HepG2 (cell line): Measurements from ENCODE around the gene MAEA. TPM values are rescaled to one million over a fixed set of nuclear protein-coding genes. Genes with fewer than 3 reads are reported as not detected.

Source experiments
- ATAC-seq: fragments of 200-7000 bp; cut with Tn5 transposase; 3 replicates; pipeline ENCODE4 v1.9.1; 2020; ENCODE audit warnings: mild to moderate bottlenecking, moderate library complexity
- BruUV-seq: library from RNA; stranded (reverse); fragments of 400-500 nt; replicated peaks from 2 replicates; lab custom pipeline; 2021; lab: Mats Ljungman, UMichigan
- CTCF ChIA-PET: fragments of 300-600 bp; formaldehyde crosslinking; extraction: SDS; loops from one replicate; lab custom pipeline; 2021; ENCODE audit warnings: low total read pairs, inconsistent platforms, low intra/inter-chr PET ratio; lab: Yijun Ruan, JAX
- POLR2A ChIA-PET: fragments of 350-600 bp; sonication (Branson Sonifier 250); formaldehyde crosslinking; loops from one replicate; lab custom pipeline; 2020; ENCODE audit warnings: antibody characterized with exemption, inconsistent platforms; lab: Yijun Ruan, JAX
- DNase-seq: peaks from one replicate; pipeline ENCODE4 v3.0.0-alpha.2; 2015; ENCODE audit warnings: low spot score
- FAIRE-seq: peaks from 3 replicates; lab custom pipeline; 2011; peaks lifted over from hg19 to GRCh38; lab: Jason Lieb, UNC
- H2AFZ ChIP-seq: one replicate; pipeline ENCODE4 v1.6.1; 2011; ENCODE audit warnings: low read length, inconsistent platforms
- H3K27ac ChIP-seq: fragments of 300-600 bp; 3 replicates; pipeline ENCODE4 v1.8.0; 2011; ENCODE audit warnings: mixed run types, mild to moderate bottlenecking, mixed read lengths, low read length, inconsistent platforms; ENCODE audit not compliant: insufficient read depth; ENCODE audit errors: extremely low read length
- H3K27me3 ChIP-seq, 2 experiments: fragments of 200-600 bp in 1 of 2; 2 replicates in 1 of 2; 3 replicates in 1 of 2; pipeline versions ENCODE4 v1.6.0 to v1.8.0; 2011; ENCODE audit warnings: low read length in 2 of 2, mild to moderate bottlenecking in 2 of 2, moderate library complexity in 2 of 2, inconsistent platforms in 1 of 2; ENCODE audit not compliant: insufficient read depth in 2 of 2, control insufficient read depth in 1 of 2
- H3K36me3 ChIP-seq, 2 experiments: fragments of 200-600 bp in 1 of 2; replicated peaks in 1 of 2; 2 replicates in 1 of 2; 3 replicates in 1 of 2; pipeline versions ENCODE4 v1.5.1 to v1.8.0; 2011; ENCODE audit warnings: low read length in 2 of 2, inconsistent platforms in 1 of 2; ENCODE audit not compliant: insufficient read depth in 2 of 2, control insufficient read depth in 1 of 2
- H3K4me1 ChIP-seq: 2 replicates; pipeline ENCODE4 v1.5.1; 2012; ENCODE audit warnings: low read length, inconsistent platforms; ENCODE audit not compliant: insufficient read depth
- H3K4me2 ChIP-seq: 2 replicates; pipeline ENCODE4 v1.6.0; 2011; ENCODE audit warnings: low read depth, low read length, inconsistent platforms
- H3K4me3 ChIP-seq, 3 experiments: fragments of 200-600 bp in 1 of 3; sonication (generic), shearing (Covaris generic) in 1 of 3; replicated peaks in 1 of 3; 2 replicates each; pipeline ENCODE4 v1.5.1; 2011 to 2016; ENCODE audit warnings: low read length in 3 of 3, inconsistent platforms in 2 of 3, low read depth in 2 of 3, mild to moderate bottlenecking in 2 of 3, control low read depth in 1 of 3, mixed read lengths in 1 of 3; ENCODE audit not compliant: insufficient read depth in 1 of 3
- H3K79me2 ChIP-seq: one replicate; pipeline ENCODE4 v1.6.1; 2011; ENCODE audit warnings: low read length, inconsistent platforms; ENCODE audit not compliant: insufficient read depth
- H3K9ac ChIP-seq: 2 replicates; pipeline ENCODE4 v1.6.0; 2011; ENCODE audit warnings: mild to moderate bottlenecking, low read depth, low read length, inconsistent platforms; ENCODE audit not compliant: insufficient read depth
- H3K9me3 ChIP-seq: 2 replicates; pipeline ENCODE4 v1.5.1; 2012; ENCODE audit warnings: mild to moderate bottlenecking, low read length
- H4K20me1 ChIP-seq: 2 replicates; pipeline ENCODE4 v1.6.0; 2011; ENCODE audit warnings: inconsistent platforms, mild to moderate bottlenecking, low read length, moderate library complexity; ENCODE audit not compliant: insufficient read depth
- DR1 ChIP-seq: sonication (generic); formaldehyde crosslinking; IDR thresholded peaks from 2 replicates; pipeline ENCODE4 v1.8.0; 2021; ENCODE audit warnings: mild to moderate bottlenecking, missing genetic modification reagents, inconsistent platforms
- EP300 ChIP-seq, 3 experiments: sonication (generic) in 1 of 3; formaldehyde crosslinking in 1 of 3; IDR thresholded peaks; 2 replicates each; pipeline versions ENCODE4 v1.5.1 to v1.6.1; 2011 to 2020; ENCODE audit warnings: low read depth in 2 of 3, low read length in 2 of 3, borderline replicate concordance in 1 of 3, improper control_type of control experiment in 1 of 3, mild to moderate bottlenecking in 1 of 3, missing genetic modification reagents in 1 of 3, moderate library complexity in 1 of 3
- FOXA1 ChIP-seq, 2 experiments: fragments of 450-650 bp in 1 of 2; sonication (generic) in 1 of 2; formaldehyde crosslinking in 1 of 2; IDR thresholded peaks; 2 replicates each; pipeline versions ENCODE4 v1.4.0 to v1.6.1; 2016 to 2020; ENCODE audit warnings: missing genetic modification reagents in 1 of 2
- HOXA3 ChIP-seq: sonication (generic); formaldehyde crosslinking; IDR thresholded peaks from 2 replicates; pipeline ENCODE4 v1.5.0; 2020; ENCODE audit warnings: missing genetic modification reagents
- KDM1A ChIP-seq: IDR thresholded peaks from 2 replicates; pipeline ENCODE4 v1.6.1; 2016; ENCODE audit warnings: missing compliant biosample characterization
- MIXL1 ChIP-seq: IDR thresholded peaks from 2 replicates; pipeline ENCODE4 v1.6.1; 2016
- SP140L ChIP-seq: sonication (generic); formaldehyde crosslinking; IDR thresholded peaks from 2 replicates; pipeline ENCODE4 v1.4.0; 2020; ENCODE audit warnings: missing genetic modification reagents, borderline replicate concordance
- TBP ChIP-seq: sonication (generic); formaldehyde crosslinking; IDR thresholded peaks from 2 replicates; pipeline ENCODE4 v1.5.0; 2020; ENCODE audit warnings: missing genetic modification reagents
- ZNF775 ChIP-seq: sonication (generic); formaldehyde crosslinking; IDR thresholded peaks from 2 replicates; pipeline ENCODE4 v1.4.0; 2020; ENCODE audit warnings: missing genetic modification reagents, mild to moderate bottlenecking, moderate library complexity, borderline replicate concordance
- ZNF878 ChIP-seq: sonication (generic); formaldehyde crosslinking; IDR thresholded peaks from 2 replicates; pipeline ENCODE4 v1.8.1; 2023; ENCODE audit warnings: mild to moderate bottlenecking, missing genetic modification reagents, moderate library complexity
- WGBS: methylation state at CpG from one replicate; pipeline ENCODE4 v1.1.6; 2017; ENCODE audit warnings: low lambda C conversion rate; 5-methylcytosine and 5-hydroxymethylcytosine counted together
- in situ Hi-C: cut with HindIII; loops from 2 replicates; pipeline ENCODE4 v1.10.0; 2017; ENCODE audit warnings: low pct_unique_long_range_greater_than_20kb; ENCODE audit not compliant: extremely low pct_ligation_motif_present
- intact Hi-C: fragments of 100-400 bp; cut with micrococcal nuclease; formaldehyde crosslinking; loops from one replicate; pipeline ENCODE4 v1.10.0; 2022; ENCODE audit not compliant: unreplicated experiment
- polyA plus RNA-seq, 8 experiments: library from polyadenylated mRNA; depleted of rRNA in 3 of 8; stranded (reverse) in 7 of 8; unstranded in 1 of 8; fragments of >200 nt; fragmentation: Illumina TruSeq in 4 of 8; extraction: Trizol in 4 of 8; gene quantifications; 2 replicates each; pipeline versions ENCODE4 v1.2.1 to v1.2.3, GENCODE V29; 2011 to 2016; ENCODE audit warnings: low read depth in 4 of 8, missing spikeins in 1 of 8, mixed read lengths in 1 of 8; ENCODE audit not compliant: insufficient read depth in 1 of 8
- total RNA-seq, 5 experiments: library from RNA; depleted of rRNA; stranded (reverse); fragments of >200 nt; fragmentation: Illumina TruSeq; extraction: Trizol; gene quantifications; 2 replicates each; pipeline ENCODE4 v1.2.3, GENCODE V29; 2016; ENCODE audit warnings: low read depth in 1 of 5
- TF ChIP-seq, protein P1 (sequence below): sonication (generic); formaldehyde crosslinking; IDR thresholded peaks from 2 replicates; pipeline ENCODE4 v1.4.0; 2020; ENCODE audit warnings: missing genetic modification reagents
- TF ChIP-seq, protein P2 (sequence below): sonication (generic); formaldehyde crosslinking; IDR thresholded peaks from 2 replicates; pipeline ENCODE4 v1.4.0; 2020; ENCODE audit warnings: mild to moderate bottlenecking, low read depth, missing genetic modification reagents
- TF ChIP-seq, protein P3 (sequence below): sonication (generic); formaldehyde crosslinking; IDR thresholded peaks from 2 replicates; pipeline ENCODE4 v1.5.1; 2020; ENCODE audit warnings: mild to moderate bottlenecking, missing genetic modification reagents

Gene MAEA
- total and polyA plus RNA-seq, 2 of the 13 experiments (the other 11 are each of a cell fraction or from before 2014, with no cell fraction given) = 52.0 to 57.1 TPM

DNA sequence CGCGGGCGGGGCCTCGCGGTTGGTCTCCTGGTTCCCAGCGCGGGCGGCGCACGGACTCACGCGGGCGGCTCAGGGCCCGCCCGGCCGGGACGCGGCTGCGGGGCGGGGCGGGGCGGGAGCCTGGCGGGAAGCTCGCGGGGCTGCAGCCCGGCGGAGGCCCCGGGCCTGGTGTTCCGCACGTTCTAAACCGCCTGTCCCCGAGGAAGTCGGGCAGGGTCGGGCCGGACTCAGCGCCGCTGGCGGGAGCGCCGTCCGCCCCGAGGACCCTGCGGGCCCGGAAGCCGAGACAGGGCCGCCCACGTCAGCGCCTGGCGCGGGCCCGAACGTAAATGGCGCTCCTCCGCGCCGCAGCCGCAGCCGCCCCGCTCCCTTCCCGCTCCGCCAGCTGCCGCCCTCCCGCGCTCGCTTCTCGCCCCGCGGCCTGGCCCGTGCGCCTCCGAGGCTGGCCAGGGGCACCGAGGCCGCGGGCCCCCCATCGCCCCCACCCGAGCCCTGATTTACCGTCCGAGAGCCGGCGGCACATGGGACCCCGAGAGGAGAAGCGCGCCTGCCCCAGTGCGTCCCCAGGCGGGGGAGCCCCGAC, 40.5 kb upstream of the MAEA start (continued):
- peak; percentile 11; the same call in 1 of the 2 replicates for TF ChIP-seq DR1
- TF ChIP-seq, protein P1, sequence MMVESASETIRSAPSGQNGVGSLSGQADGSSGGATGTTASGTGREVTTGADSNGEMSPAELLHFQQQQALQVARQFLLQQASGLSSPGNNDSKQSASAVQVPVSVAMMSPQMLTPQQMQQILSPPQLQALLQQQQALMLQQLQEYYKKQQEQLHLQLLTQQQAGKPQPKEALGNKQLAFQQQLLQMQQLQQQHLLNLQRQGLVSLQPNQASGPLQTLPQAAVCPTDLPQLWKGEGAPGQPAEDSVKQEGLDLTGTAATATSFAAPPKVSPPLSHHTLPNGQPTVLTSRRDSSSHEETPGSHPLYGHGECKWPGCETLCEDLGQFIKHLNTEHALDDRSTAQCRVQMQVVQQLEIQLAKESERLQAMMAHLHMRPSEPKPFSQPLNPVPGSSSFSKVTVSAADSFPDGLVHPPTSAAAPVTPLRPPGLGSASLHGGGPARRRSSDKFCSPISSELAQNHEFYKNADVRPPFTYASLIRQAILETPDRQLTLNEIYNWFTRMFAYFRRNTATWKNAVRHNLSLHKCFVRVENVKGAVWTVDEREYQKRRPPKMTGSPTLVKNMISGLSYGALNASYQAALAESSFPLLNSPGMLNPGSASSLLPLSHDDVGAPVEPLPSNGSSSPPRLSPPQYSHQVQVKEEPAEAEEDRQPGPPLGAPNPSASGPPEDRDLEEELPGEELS (CRISPR knock-in tag) = 0 out of 2 replicates have a peak, but pooled peaks have one; percentile 2
- TF ChIP-seq, protein P2, sequence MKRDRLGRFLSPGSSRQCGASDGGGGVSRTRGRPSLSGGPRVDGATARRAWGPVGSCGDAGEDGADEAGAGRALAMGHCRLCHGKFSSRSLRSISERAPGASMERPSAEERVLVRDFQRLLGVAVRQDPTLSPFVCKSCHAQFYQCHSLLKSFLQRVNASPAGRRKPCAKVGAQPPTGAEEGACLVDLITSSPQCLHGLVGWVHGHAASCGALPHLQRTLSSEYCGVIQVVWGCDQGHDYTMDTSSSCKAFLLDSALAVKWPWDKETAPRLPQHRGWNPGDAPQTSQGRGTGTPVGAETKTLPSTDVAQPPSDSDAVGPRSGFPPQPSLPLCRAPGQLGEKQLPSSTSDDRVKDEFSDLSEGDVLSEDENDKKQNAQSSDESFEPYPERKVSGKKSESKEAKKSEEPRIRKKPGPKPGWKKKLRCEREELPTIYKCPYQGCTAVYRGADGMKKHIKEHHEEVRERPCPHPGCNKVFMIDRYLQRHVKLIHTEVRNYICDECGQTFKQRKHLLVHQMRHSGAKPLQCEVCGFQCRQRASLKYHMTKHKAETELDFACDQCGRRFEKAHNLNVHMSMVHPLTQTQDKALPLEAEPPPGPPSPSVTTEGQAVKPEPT (CRISPR knock-in tag) = no peak
- peak; percentile 38 for TF ChIP-seq HOXA3 (CRISPR knock-in tag)

DNA sequence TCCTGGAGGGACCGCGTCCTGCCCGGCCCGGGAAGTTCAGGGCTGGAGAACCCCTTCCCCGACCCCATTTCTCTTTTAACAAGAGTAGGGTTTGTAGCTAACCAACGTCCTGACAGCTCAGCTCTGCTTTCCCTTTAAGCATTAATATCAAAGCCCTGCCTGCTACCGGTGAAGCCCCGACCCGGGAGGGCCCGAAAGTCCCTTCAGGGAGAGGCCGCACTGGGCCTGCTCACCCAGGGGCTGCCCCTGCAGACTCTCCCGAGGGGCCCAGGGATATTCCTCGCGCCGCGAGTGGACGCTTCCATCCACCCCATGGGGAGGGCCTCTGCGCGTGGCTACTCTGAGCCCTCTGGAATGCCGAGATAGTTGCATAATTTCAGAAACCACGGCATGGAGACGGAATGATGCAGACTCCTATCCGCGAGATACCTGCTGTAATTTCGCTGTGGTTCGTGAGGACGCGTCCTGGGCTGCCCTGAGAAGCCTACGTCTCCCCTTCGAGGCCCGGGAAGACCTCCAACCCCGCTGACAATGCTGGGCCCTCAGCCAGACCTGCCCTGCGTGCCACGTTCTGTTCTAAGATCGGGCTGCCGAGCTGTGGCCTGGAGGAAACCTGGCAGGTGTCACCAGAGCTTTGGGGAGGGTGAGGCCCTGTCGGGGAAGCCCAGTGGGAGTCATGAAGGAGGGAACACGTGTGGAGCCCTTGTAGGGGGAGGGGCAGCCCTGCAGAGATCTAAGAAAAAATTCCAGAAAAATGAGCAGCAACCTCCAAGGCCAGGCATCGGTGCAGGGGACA, 39.8 kb upstream of the MAEA start:
- WGBS = 7% methylated on average over 8 of the region's 39 CpGs
- peaks cover 25% of the 10 kb centered on the region for H4K20me1 ChIP-seq
- H2AFZ ChIP-seq = no peak overlapping the region
- peaks cover 2% of the 10 kb centered on the region in 2 experiments; a peak in 2 of 5 replicates for H3K36me3 ChIP-seq
- ATAC-seq = peak; percentile 12
- peak overlapping the region; percentile 84 for H3K27ac ChIP-seq
- CTCF ChIA-PET = no interaction called here
- H3K4me1 ChIP-seq = peaks cover 62% of the 10 kb centered on the region
- peak overlapping the region; percentile 68 to 78 (median 76) for H3K4me3 ChIP-seq
- intact Hi-C loops = loop anchor here (2.0 kb wide), 1 partner anchor 77 kb away; the partner anchor contains the start of gene SPON2
- TSS peak; percentile 53 for BruUV-seq
- peak; percentile 40 for DNase-seq
- H3K27me3 ChIP-seq = no peaks in the 10 kb centered on the region
- H3K79me2 ChIP-seq = peaks cover 48% of the 10 kb centered on the region
- POLR2A ChIA-PET = interaction anchor here (0.7 to 4.1 kb wide), 7 partner anchors 11 to 96 kb away, joined by 3 to 43 read pairs (median 11); partner anchors contain the start of genes MAEA, SPON2 and UVSSA
- H3K9ac ChIP-seq = peak overlapping the region; percentile 81
- peak overlapping the region; percentile 79 for H3K4me2 ChIP-seq
- in situ Hi-C loops = loop anchor here (5.0 kb wide), 1 partner anchor 92 kb away; no protein-coding TSS in a partner anchor
- peaks cover 16% of the 10 kb centered on the region; the same call in 1 of the 2 replicates for H3K9me3 ChIP-seq
- no peak for FAIRE-seq
- TF ChIP-seq TBP (CRISPR knock-in tag) (no peak), FOXA1 (IDR thresholded peaks at IDR 0.05) (no peak), FOXA1 (CRISPR knock-in tag; IDR thresholded peaks at IDR 0.05) (no peak), MIXL1 (no peak), KDM1A (CRISPR knock-in tag) (no peak), EP300 (IDR thresholded peaks at IDR 0.05; ENCODE audit: low read depth in 2 of 2, low read length in 2 of 2) (0 out of 4 replicates have a peak, but pooled peaks of 1 of the 2 experiments have one; percentile 30), EP300 (CRISPR knock-in tag; IDR thresholded peaks at IDR 0.05; ENCODE audit: borderline replicate concordance) (no peak), ZNF775 (CRISPR knock-in tag) (no peak), SP140L (CRISPR knock-in tag) (no peak), ZNF878 (no peak)
- TF ChIP-seq, protein P3, sequence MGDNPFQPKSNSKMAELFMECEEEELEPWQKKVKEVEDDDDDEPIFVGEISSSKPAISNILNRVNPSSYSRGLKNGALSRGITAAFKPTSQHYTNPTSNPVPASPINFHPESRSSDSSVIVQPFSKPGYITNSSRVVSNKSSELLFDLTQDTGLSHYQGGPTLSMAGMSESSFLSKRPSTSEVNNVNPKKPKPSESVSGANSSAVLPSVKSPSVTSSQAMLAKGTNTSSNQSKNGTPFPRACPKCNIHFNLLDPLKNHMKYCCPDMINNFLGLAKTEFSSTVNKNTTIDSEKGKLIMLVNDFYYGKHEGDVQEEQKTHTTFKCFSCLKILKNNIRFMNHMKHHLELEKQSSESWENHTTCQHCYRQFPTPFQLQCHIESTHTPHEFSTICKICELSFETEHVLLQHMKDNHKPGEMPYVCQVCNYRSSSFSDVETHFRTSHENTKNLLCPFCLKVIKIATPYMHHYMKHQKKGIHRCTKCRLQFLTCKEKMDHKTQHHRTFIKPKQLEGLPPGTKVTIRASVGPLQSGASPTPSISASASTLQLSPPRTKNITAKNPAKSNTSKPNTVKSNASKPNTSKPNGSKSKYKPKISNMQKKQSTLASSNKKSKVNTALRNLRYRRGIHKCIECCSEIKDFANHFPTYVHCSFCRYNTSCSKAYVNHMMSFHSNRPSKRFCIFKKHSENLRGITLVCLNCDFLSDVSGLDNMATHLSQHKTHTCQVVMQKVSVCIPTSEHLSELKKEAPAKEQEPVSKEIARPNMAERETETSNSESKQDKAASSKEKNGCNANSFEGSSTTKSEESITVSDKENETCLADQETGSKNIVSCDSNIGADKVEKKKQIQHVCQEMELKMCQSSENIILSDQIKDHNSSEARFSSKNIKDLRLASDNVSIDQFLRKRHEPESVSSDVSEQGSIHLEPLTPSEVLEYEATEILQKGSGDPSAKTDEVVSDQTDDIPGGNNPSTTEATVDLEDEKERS (CRISPR knock-in tag) = 0 out of 2 replicates have a peak, but pooled peaks have one; percentile 16
